ENCODE measurements around the gene SIX3.

DNA sequence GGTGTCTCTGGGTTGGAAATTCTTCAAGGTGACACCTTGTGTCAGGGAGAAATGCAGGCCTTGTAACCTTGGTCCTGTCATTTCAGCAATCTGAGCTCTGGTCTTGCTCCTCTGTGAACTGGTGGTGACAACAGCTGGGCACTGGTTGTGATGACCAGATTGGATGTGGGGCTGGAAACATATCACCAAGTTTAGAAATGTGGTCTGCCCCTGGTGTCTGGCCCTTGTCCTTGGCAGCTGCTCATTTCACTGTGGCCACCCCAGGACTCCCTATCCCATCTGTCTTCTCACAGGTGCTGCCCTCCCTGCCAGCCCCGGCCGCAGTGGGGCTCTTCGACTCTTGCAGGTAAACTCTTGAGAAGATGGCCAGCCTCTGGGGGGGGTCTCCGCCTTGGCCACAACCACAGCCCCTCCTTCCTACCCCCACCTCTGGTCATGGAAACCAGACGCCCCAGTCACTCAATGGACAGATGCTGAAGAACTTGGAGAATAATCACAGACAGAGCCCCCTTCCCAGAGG lies 20.7 kb downstream of the SIX3 start:
- TF ChIP-seq RAD21 (IDR thresholded peaks at IDR 0.05; ENCODE audit: low read length): no peak
- TF ChIP-seq, protein P1, sequence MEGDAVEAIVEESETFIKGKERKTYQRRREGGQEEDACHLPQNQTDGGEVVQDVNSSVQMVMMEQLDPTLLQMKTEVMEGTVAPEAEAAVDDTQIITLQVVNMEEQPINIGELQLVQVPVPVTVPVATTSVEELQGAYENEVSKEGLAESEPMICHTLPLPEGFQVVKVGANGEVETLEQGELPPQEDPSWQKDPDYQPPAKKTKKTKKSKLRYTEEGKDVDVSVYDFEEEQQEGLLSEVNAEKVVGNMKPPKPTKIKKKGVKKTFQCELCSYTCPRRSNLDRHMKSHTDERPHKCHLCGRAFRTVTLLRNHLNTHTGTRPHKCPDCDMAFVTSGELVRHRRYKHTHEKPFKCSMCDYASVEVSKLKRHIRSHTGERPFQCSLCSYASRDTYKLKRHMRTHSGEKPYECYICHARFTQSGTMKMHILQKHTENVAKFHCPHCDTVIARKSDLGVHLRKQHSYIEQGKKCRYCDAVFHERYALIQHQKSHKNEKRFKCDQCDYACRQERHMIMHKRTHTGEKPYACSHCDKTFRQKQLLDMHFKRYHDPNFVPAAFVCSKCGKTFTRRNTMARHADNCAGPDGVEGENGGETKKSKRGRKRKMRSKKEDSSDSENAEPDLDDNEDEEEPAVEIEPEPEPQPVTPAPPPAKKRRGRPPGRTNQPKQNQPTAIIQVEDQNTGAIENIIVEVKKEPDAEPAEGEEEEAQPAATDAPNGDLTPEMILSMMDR (conservative IDR thresholded peaks at IDR 0.05; ENCODE audit: low read depth, low read length): no peak
- TF ChIP-seq RFX5 (IDR thresholded peaks at IDR 0.05; ENCODE audit: low read depth, low read length): no peak
- TF ChIP-seq CEBPB (IDR thresholded peaks at IDR 0.05; ENCODE audit: low read depth, low read length): no peak
- no peak for TF ChIP-seq FOS (IDR thresholded peaks at IDR 0.05; ENCODE audit: low read depth, low read length)
- no peak for TF ChIP-seq POLR2A (IDR thresholded peaks at IDR 0.05; ENCODE audit: low read depth, low read length)
- TF ChIP-seq, protein P2, sequence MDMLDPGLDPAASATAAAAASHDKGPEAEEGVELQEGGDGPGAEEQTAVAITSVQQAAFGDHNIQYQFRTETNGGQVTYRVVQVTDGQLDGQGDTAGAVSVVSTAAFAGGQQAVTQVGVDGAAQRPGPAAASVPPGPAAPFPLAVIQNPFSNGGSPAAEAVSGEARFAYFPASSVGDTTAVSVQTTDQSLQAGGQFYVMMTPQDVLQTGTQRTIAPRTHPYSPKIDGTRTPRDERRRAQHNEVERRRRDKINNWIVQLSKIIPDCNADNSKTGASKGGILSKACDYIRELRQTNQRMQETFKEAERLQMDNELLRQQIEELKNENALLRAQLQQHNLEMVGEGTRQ (IDR thresholded peaks at IDR 0.05; ENCODE audit: low read depth, low read length): no peak
- no peak for TF ChIP-seq MXI1 (IDR thresholded peaks at IDR 0.05; ENCODE audit: borderline replicate concordance, low read depth, low read length)
- TF ChIP-seq, protein P3, sequence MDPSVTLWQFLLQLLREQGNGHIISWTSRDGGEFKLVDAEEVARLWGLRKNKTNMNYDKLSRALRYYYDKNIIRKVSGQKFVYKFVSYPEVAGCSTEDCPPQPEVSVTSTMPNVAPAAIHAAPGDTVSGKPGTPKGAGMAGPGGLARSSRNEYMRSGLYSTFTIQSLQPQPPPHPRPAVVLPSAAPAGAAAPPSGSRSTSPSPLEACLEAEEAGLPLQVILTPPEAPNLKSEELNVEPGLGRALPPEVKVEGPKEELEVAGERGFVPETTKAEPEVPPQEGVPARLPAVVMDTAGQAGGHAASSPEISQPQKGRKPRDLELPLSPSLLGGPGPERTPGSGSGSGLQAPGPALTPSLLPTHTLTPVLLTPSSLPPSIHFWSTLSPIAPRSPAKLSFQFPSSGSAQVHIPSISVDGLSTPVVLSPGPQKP (IDR thresholded peaks at IDR 0.05; ENCODE audit: borderline replicate concordance, low read depth, low read length): no peak
- TF ChIP-seq RCOR1 (IDR thresholded peaks at IDR 0.05; ENCODE audit: insufficient replicate concordance, low read length): no peak
- TF ChIP-seq BHLHE40 (IDR thresholded peaks at IDR 0.05; ENCODE audit: low read depth, low read length): no peak
- TF ChIP-seq CHD1 (IDR thresholded peaks at IDR 0.05; ENCODE audit: low read depth, low read length): no peak
- no peak for TF ChIP-seq SMC3 (IDR thresholded peaks at IDR 0.05; ENCODE audit: low read depth, low read length)
- no peak for TF ChIP-seq NFE2L2 (IDR thresholded peaks at IDR 0.05; ENCODE audit: low read depth, low read length)
